Measurements from ENCODE around the gene ACTN4. TPM values are rescaled to one million over a fixed set of nuclear protein-coding genes. Genes with fewer than 3 reads are reported as not detected.
"Not testable (repeated sequence)": the region's sequence is repeated elsewhere in the genome, so short reads cannot be mapped to it uniquely, and the experiment has no call there.

The ACTN4 gene
- total RNA-seq, 1 experiment from 2014 or later: 1,233 TPM

DNA sequence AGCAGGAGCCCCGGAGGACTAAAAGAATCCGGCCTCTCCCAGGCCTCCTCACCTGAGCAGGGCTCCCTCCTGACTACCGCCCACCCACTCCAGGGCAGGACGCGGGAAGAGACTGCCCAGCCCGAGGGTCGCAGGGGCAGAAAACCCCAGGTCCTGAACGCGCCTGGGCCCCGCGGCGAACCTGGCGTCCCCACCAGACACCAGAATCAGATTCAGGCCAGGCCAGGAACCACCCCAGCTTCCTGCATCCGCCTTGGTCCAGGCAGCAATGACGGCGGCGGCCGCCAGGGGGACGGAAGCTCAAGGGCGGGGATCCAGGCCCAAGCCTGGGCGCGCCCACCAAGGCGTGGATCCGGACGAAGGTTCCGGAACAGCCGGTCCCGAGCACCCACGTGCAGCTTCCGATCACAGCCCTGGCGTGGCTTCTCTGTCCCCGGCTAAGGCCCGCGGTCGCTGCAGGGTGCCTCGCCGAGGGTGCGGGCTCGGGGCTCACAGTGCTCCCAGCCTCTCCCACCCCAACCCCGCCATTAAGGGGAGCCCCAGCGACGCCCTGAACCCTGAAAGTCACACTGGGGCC, 122.3 kb downstream of the ACTN4 start:
- Histone ChIP-seq H3K4me3 (no peak overlapping the region), H3F3A (ENCODE audit: insufficient read depth, low read depth) (no peaks in the 10 kb centered on the region), H2AFZ (peak overlapping the region; percentile 72; the same call in 1 of the 2 replicates), H3K9me2 (ENCODE audit: insufficient read depth) (no peaks in the 10 kb centered on the region), H3K4me2 (no peak overlapping the region), H3K4me1 (replicated peaks; ENCODE audit: insufficient read depth) (no peaks in the 10 kb centered on the region), H3K36me3 (ENCODE audit: low read depth) (no peaks in the 10 kb centered on the region), H3K27ac (no peak overlapping the region), H3K9me3 (ENCODE audit: insufficient read depth, low read depth) (no peaks in the 10 kb centered on the region), H3K79me2 (ENCODE audit: low read depth) (no peaks in the 10 kb centered on the region), H3K27me3 (ENCODE audit: insufficient read depth, low read depth) (no peaks in the 10 kb centered on the region), H4K20me1 (ENCODE audit: insufficient read depth) (no peaks in the 10 kb centered on the region)
- ChIA-PET CTCF (interaction anchor here (0.6 to 0.9 kb wide), 4 partner anchors 17 to 408 kb away, joined by 3 to 5 read pairs (median 4); no protein-coding TSS in a partner anchor), POLR2A (ENCODE audit: unreplicated experiment) (interaction anchor here (0.6 to 0.8 kb wide), 2 partner anchors 62 to 110 kb away, joined by 10 to 15 read pairs; partner anchors contain the start of gene ECH1)
- no TSS peak for BruUV-seq (replicated peaks)
- TF ChIP-seq EZH2 (IDR thresholded peaks at IDR 0.05; ENCODE audit: low read depth): no peak
- TF ChIP-seq, protein P1, sequence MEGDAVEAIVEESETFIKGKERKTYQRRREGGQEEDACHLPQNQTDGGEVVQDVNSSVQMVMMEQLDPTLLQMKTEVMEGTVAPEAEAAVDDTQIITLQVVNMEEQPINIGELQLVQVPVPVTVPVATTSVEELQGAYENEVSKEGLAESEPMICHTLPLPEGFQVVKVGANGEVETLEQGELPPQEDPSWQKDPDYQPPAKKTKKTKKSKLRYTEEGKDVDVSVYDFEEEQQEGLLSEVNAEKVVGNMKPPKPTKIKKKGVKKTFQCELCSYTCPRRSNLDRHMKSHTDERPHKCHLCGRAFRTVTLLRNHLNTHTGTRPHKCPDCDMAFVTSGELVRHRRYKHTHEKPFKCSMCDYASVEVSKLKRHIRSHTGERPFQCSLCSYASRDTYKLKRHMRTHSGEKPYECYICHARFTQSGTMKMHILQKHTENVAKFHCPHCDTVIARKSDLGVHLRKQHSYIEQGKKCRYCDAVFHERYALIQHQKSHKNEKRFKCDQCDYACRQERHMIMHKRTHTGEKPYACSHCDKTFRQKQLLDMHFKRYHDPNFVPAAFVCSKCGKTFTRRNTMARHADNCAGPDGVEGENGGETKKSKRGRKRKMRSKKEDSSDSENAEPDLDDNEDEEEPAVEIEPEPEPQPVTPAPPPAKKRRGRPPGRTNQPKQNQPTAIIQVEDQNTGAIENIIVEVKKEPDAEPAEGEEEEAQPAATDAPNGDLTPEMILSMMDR (conservative IDR thresholded peaks at IDR 0.05): peak; percentile 80
- intact Hi-C loops (cut with micrococcal nuclease; ENCODE audit: unreplicated experiment): loop anchor here (2.0 kb wide), 1 partner anchor 61 kb away; the partner anchor contains the start of gene ECH1
- peak in 1 of 2 experiments; percentile 69 for DNase-seq

DNA sequence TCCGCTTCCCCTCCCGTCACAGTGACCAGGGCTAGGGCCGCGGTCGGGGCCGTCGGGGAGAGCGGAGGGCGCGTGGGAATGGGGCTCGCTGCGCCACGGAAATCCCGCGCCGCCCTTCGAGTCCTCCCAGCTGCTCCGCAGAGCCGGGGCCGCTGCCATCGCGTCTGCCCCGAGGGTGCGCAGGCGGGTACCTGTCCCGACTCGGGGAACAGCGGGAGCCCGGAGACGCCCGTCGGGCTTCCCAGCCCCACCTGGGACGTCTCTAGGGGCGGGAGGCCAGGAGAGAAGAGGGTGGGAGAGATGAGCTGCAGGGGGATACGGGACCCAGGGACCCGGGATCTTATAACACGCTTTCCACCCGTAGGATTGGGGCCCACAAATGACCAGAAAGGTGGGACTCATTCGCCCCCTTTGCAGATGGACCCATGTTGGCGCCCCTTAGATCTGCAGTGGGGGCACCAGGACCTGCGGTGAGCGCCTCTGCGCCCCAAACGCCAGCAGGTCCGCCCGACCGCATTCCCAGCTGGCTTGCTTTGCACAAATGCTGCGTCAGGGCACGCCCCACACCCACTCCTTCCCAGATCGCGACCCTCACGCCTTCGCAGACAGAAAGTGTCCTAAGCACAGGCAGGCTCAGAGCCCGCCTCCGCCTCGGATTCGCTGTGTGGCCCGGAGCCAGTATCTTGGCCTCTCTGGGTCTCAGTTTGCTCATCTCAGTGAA, 122.9 kb downstream of the ACTN4 start:
- DNase-seq; H3K9me3 ChIP-seq (ENCODE audit: insufficient read depth, low read depth); H3K4me2 ChIP-seq; H3F3A ChIP-seq (ENCODE audit: insufficient read depth, low read depth); H3K27me3 ChIP-seq (ENCODE audit: insufficient read depth, low read depth); POLR2A ChIA-PET (ENCODE audit: unreplicated experiment); H3K79me2 ChIP-seq (ENCODE audit: low read depth); intact Hi-C loops (cut with micrococcal nuclease; ENCODE audit: unreplicated experiment); H4K20me1 ChIP-seq (ENCODE audit: insufficient read depth); H3K4me3 ChIP-seq; H3K36me3 ChIP-seq (ENCODE audit: low read depth); H3K27ac ChIP-seq; H2AFZ ChIP-seq; H3K9me2 ChIP-seq (ENCODE audit: insufficient read depth); H3K4me1 ChIP-seq (replicated peaks; ENCODE audit: insufficient read depth): not testable (repeated sequence)
- BruUV-seq (replicated peaks): TSS peak; percentile 96
- CTCF ChIA-PET: interaction anchor here (0.9 kb wide), 1 partner anchor 16 kb away, joined by 3 read pairs; no protein-coding TSS in a partner anchor

DNA sequence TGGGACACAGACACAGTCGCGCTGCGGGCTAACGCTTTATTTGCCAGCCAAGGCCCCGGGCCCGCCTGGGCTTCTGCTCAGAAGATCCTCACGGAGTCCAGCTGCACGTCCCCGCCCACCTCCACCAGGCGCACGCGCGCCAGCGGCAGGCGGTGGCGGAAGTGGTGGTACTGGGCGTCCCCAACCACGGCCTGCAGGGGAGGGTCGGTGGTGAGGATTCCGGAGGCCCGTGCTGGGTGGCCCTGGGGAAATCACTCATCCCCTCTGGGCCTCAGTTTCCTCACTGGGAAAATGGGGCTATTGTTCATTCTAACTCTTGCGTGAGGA, 123.5 kb downstream of the ACTN4 start:
- H4K20me1 ChIP-seq (ENCODE audit: insufficient read depth); H3K79me2 ChIP-seq (ENCODE audit: low read depth); H3K4me1 ChIP-seq (replicated peaks; ENCODE audit: insufficient read depth); BruUV-seq (replicated peaks); H3K36me3 ChIP-seq (ENCODE audit: low read depth); H3K9me2 ChIP-seq (ENCODE audit: insufficient read depth); H3F3A ChIP-seq (ENCODE audit: insufficient read depth, low read depth); H3K27ac ChIP-seq; CTCF ChIA-PET; H3K4me3 ChIP-seq; H2AFZ ChIP-seq; H3K9me3 ChIP-seq (ENCODE audit: insufficient read depth, low read depth); H3K27me3 ChIP-seq (ENCODE audit: insufficient read depth, low read depth); DNase-seq; POLR2A ChIA-PET (ENCODE audit: unreplicated experiment); intact Hi-C loops (cut with micrococcal nuclease; ENCODE audit: unreplicated experiment); H3K4me2 ChIP-seq: not testable (repeated sequence)

DNA sequence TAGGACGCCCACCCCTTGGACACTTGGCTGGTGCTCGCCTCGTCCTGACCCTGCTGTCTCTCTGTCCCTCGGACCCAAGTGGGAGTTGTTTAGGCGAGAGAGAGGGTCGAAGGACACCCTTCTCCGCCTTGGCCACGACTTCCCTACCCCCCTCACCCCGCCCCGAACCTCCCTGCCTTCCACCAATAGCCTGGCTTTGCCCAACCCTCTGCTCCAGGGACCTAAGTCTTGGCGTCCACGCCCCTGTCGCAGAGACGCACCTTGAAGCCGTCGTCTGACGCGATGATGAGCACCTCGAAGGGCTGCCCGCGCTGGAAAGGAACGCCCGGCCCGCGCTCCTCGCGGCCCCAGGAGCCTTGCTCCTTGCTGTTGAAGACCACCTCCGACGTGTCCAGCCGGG, 124.1 kb downstream of the ACTN4 start:
- H3K27me3 ChIP-seq (ENCODE audit: insufficient read depth, low read depth); H3K4me2 ChIP-seq; H3K9me3 ChIP-seq (ENCODE audit: insufficient read depth, low read depth); H2AFZ ChIP-seq; H3K9me2 ChIP-seq (ENCODE audit: insufficient read depth); H4K20me1 ChIP-seq (ENCODE audit: insufficient read depth); H3K4me1 ChIP-seq (replicated peaks; ENCODE audit: insufficient read depth); H3K27ac ChIP-seq; intact Hi-C loops (cut with micrococcal nuclease; ENCODE audit: unreplicated experiment); H3F3A ChIP-seq (ENCODE audit: insufficient read depth, low read depth); POLR2A ChIA-PET (ENCODE audit: unreplicated experiment); CTCF ChIA-PET; H3K4me3 ChIP-seq; BruUV-seq (replicated peaks); H3K79me2 ChIP-seq (ENCODE audit: low read depth); DNase-seq; H3K36me3 ChIP-seq (ENCODE audit: low read depth): not testable (repeated sequence)

Data from PC-9 (cell line).